DND-41 (cell line): ENCODE measurements around the gene AATF.

Source experiments
- ATAC-seq: fragments of 200-7000 bp; cut with Tn5 transposase; 3 replicates; pipeline ENCODE4 v1.9.1; 2021; ENCODE audit warnings: low read depth; ENCODE audit not compliant: insufficient read depth
- DNase-seq: peaks from one replicate; pipeline ENCODE4 v3.0.0-alpha.2; 2020
- H2AFZ ChIP-seq: 2 replicates; pipeline ENCODE4 v1.6.0; 2012; ENCODE audit warnings: low read depth, low read length
- H3K27ac ChIP-seq: 2 replicates; pipeline ENCODE4 v1.5.1; 2012; ENCODE audit warnings: low read length, inconsistent platforms
- H3K27me3 ChIP-seq: fragments of 200-600 bp; sonication (generic); 2 replicates; pipeline ENCODE4 v1.6.0; 2012; ENCODE audit warnings: low read length, mild to moderate bottlenecking, inconsistent platforms; ENCODE audit not compliant: insufficient read depth, poor library complexity
- H3K36me3 ChIP-seq: 2 replicates; pipeline ENCODE4 v1.5.1; 2012; ENCODE audit warnings: low read length, inconsistent platforms; ENCODE audit not compliant: insufficient read depth
- H3K4me1 ChIP-seq: 2 replicates; pipeline ENCODE4 v1.5.1; 2012; ENCODE audit warnings: mild to moderate bottlenecking, low read length; ENCODE audit not compliant: insufficient read depth
- H3K4me2 ChIP-seq: 2 replicates; pipeline ENCODE4 v1.6.0; 2012; ENCODE audit warnings: mild to moderate bottlenecking, moderate library complexity, low read length, inconsistent platforms; ENCODE audit not compliant: insufficient read depth
- H3K4me3 ChIP-seq, 2 experiments: fragments of 200-600 bp in 1 of 2; shearing (Covaris generic) in 1 of 2; 2 replicates each; pipeline ENCODE4 v1.5.1; 2012 to 2016; ENCODE audit warnings: inconsistent platforms in 2 of 2, low read length in 2 of 2, mild to moderate bottlenecking in 2 of 2, low read depth in 1 of 2, moderate library complexity in 1 of 2
- H3K79me2 ChIP-seq: 2 replicates; pipeline ENCODE4 v1.6.0; 2012; ENCODE audit warnings: low read length, inconsistent platforms; ENCODE audit not compliant: insufficient read depth
- H3K9ac ChIP-seq: 2 replicates; pipeline ENCODE4 v1.6.0; 2012; ENCODE audit warnings: low read depth, mild to moderate bottlenecking, inconsistent platforms, low read length, moderate library complexity
- H3K9me3 ChIP-seq: 2 replicates; pipeline ENCODE4 v1.5.1; 2012; ENCODE audit warnings: low read length, moderate library complexity, mild to moderate bottlenecking, inconsistent platforms; ENCODE audit not compliant: insufficient read depth, severe bottlenecking
- H4K20me1 ChIP-seq: 2 replicates; pipeline ENCODE4 v1.6.0; 2012; ENCODE audit warnings: low read length; ENCODE audit not compliant: insufficient read depth
- EZH2 ChIP-seq: IDR thresholded peaks from 3 replicates; pipeline ENCODE4 v1.6.1; 2012; ENCODE audit warnings: borderline replicate concordance, low read depth, mild to moderate bottlenecking, moderate library complexity, low read length, inconsistent platforms; ENCODE audit not compliant: severe bottlenecking
- TF ChIP-seq, protein P1 (sequence below): IDR thresholded peaks from 2 replicates; pipeline ENCODE4 v1.5.1; 2012; ENCODE audit warnings: borderline replicate concordance, low read length, moderate library complexity, mild to moderate bottlenecking; ENCODE audit not compliant: poor library complexity, severe bottlenecking; ENCODE audit errors: extremely low read depth

The AATF gene

DNA sequence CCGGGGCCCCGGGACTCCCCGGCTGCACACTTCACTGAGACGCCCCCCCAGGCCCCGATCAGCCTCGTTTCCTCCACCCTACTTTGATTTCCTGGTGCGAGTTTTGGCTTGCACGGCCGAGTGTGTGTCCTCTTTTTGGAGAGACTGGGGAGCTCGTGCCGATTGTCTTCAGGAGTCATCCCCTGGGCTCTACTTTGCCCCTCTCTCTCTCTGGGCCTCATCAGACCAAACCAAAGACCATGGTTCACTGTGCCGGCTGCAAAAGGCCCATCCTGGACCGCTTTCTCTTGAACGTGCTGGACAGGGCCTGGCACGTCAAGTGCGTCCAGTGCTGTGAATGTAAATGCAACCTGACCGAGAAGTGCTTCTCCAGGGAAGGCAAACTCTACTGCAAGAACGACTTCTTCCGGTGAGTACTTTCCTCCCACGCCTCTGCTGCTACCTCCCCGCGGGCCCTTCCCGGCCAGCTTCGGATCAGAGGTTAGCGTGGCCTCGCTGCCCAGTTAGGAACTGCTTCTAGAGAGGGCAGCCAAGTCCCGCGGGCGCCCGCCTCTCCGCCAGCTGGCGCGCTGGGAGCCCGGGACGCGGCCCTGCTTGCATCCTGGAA, 10.7 kb upstream of the AATF start:
- Histone ChIP-seq H3K4me3 (no peak overlapping the region), H2AFZ (no peak overlapping the region), H3K27ac (no peak overlapping the region), H3K9me3 (no peaks in the 10 kb centered on the region), H3K36me3 (no peaks in the 10 kb centered on the region), H3K9ac (no peak overlapping the region; the same call in 1 of the 2 replicates), H3K79me2 (no peaks in the 10 kb centered on the region), H3K27me3 (peaks cover under 1% of the 10 kb centered on the region), H3K4me1 (no peaks in the 10 kb centered on the region), H3K4me2 (no peak overlapping the region), H4K20me1 (no peaks in the 10 kb centered on the region)
- no peak for ATAC-seq
- TF ChIP-seq EZH2: no peak
- TF ChIP-seq, protein P1, sequence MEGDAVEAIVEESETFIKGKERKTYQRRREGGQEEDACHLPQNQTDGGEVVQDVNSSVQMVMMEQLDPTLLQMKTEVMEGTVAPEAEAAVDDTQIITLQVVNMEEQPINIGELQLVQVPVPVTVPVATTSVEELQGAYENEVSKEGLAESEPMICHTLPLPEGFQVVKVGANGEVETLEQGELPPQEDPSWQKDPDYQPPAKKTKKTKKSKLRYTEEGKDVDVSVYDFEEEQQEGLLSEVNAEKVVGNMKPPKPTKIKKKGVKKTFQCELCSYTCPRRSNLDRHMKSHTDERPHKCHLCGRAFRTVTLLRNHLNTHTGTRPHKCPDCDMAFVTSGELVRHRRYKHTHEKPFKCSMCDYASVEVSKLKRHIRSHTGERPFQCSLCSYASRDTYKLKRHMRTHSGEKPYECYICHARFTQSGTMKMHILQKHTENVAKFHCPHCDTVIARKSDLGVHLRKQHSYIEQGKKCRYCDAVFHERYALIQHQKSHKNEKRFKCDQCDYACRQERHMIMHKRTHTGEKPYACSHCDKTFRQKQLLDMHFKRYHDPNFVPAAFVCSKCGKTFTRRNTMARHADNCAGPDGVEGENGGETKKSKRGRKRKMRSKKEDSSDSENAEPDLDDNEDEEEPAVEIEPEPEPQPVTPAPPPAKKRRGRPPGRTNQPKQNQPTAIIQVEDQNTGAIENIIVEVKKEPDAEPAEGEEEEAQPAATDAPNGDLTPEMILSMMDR: no peak
- no peak for DNase-seq

DNA sequence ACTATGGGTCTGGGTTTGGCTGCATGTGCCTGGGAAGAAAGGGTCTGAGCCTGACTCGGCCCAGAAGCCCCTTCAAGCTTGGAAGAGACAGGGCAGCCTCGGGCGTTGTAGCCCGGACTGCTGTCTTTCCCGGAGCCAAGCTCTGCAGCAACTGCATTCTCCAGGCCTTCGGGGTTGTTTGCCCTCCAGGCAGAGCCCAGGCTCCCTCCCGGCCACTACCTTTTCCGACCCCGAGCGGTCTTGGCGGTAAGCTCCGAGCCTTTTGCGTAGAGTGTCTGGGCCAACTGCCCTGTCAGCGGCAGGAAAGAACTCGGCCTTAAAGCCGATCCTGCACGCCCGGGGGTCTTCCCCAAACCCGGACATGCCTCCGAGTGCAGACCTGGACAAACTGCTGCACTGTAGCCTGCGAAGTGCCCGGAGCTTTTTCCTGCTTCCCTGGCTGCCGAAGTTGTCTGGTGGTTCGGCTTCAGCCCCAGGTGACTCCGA, 10.1 kb upstream of the AATF start:
- no peak overlapping the region for H3K4me2 ChIP-seq
- no peaks in the 10 kb centered on the region for H3K9me3 ChIP-seq
- no peak overlapping the region for H3K27ac ChIP-seq
- ATAC-seq (no peak), DNase-seq (no peak)
- H3K36me3 ChIP-seq: no peaks in the 10 kb centered on the region
- no peaks in the 10 kb centered on the region for H3K79me2 ChIP-seq
- H3K9ac ChIP-seq: no peak overlapping the region
- no peaks in the 10 kb centered on the region for H4K20me1 ChIP-seq
- no peak overlapping the region for H2AFZ ChIP-seq
- no peak overlapping the region for H3K4me3 ChIP-seq
- H3K27me3 ChIP-seq: no peaks in the 10 kb centered on the region
- TF ChIP-seq, protein P1: no peak
- TF ChIP-seq EZH2: no peak
- H3K4me1 ChIP-seq: no peaks in the 10 kb centered on the region

DNA sequence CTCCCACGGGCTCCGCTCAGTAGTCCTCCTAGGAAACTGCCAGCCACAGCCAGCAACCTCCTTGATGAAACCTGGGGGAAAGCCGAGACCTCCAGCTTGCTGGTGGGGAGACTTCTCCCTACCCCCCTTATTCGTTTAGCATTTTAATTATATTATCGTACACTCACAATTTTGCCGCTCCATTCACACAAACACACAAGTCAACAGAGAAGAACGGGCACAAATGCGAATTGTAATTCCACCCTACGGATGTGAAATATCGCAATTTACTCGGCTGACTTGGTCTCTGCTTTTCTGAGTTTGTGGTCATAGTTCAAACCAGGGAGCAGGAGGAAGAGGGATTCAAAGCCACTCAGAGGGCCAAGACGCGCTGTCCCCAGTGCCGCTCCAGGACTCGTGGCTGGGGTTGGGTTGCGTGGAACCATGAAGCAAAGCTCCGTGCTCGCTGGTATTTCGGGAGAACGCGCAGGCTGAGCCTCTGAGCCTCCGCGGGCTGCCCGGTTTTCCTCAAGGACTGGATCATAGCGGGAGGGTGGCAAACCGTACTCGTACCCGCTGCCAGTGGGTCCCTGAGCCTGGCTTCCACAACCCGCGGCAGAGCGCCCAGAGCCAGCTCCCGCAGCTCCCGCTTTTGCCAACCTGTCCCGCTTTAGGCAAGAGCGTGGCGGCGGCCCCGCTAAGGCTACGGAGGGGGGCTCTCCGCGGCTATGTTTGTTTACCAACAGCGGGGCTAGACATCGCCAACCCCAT, 9.5 kb upstream of the AATF start:
- Histone ChIP-seq H3K36me3 (no peaks in the 10 kb centered on the region), H3K79me2 (no peaks in the 10 kb centered on the region), H3K4me1 (no peaks in the 10 kb centered on the region), H3K27ac (no peak overlapping the region), H3K9me3 (no peaks in the 10 kb centered on the region), H3K9ac (no peak overlapping the region), H2AFZ (no peak overlapping the region), H3K4me3 (no peak overlapping the region), H3K27me3 (no peaks in the 10 kb centered on the region), H3K4me2 (no peak overlapping the region), H4K20me1 (no peaks in the 10 kb centered on the region)
- no peak for TF ChIP-seq EZH2
- TF ChIP-seq, protein P1: no peak
- no peak for DNase-seq
- no peak for ATAC-seq
